ENCODE results near the gene CDC20. TPM values are rescaled to one million over a fixed set of nuclear protein-coding genes. Genes with fewer than 3 reads are reported as not detected.
A peak's percentile ranks its signal among the peaks of the same experiment; 100 is the strongest.

CDC20 gene
- polyA plus RNA-seq, 1 donor: 20.7 TPM

GRCh38 chr1:43382027-43382779, 23.4 kb downstream of the CDC20 start:
- no CpG with 5 or more reads among the region's 6 CpGs for WGBS (ENCODE audit: insufficient coverage, low lambda C conversion rate)
- H3K4me1 ChIP-seq (ENCODE audit: control insufficient read depth, insufficient read depth, low read length): no peaks in the 10 kb centered on the region
- peaks cover 50% of the 10 kb centered on the region for H3K36me3 ChIP-seq (ENCODE audit: control insufficient read depth, insufficient read depth, low read length)
- no peaks in the 10 kb centered on the region for H3K27me3 ChIP-seq (ENCODE audit: control insufficient read depth, insufficient read depth, low read length)
- no peak overlapping the region for H3K4me3 ChIP-seq (ENCODE audit: low read length)
- no peak overlapping the region for H3K27ac ChIP-seq (ENCODE audit: low read length)
- no peaks in the 10 kb centered on the region for H3K9me3 ChIP-seq (ENCODE audit: control insufficient read depth, low read depth, low read length)
- peak in 1 of 2 donors; percentile 30 for DNase-seq

GRCh38 chr1:43383449-43383848, 24.7 kb downstream of the CDC20 start:
- no peak for DNase-seq
- no peaks in the 10 kb centered on the region for H3K9me3 ChIP-seq (ENCODE audit: control insufficient read depth, low read depth, low read length)
- no peak overlapping the region for H3K4me3 ChIP-seq (ENCODE audit: low read length)
- peaks cover 57% of the 10 kb centered on the region for H3K36me3 ChIP-seq (ENCODE audit: control insufficient read depth, insufficient read depth, low read length)
- 100% methylated on average over 1 of the region's 2 CpGs for WGBS (ENCODE audit: insufficient coverage, low lambda C conversion rate)
- no peaks in the 10 kb centered on the region for H3K4me1 ChIP-seq (ENCODE audit: control insufficient read depth, insufficient read depth, low read length)
- no peak overlapping the region for H3K27ac ChIP-seq (ENCODE audit: low read length)
- H3K27me3 ChIP-seq (ENCODE audit: control insufficient read depth, insufficient read depth, low read length): no peaks in the 10 kb centered on the region

- Histone ChIP-seq H3K4me1 (ENCODE audit: control insufficient read depth, insufficient read depth, low read length) (peaks cover 3% of the 10 kb centered on the region), H3K27me3 (ENCODE audit: control insufficient read depth, insufficient read depth, low read length) (no peaks in the 10 kb centered on the region), H3K36me3 (ENCODE audit: control insufficient read depth, insufficient read depth, low read length) (peaks cover 52% of the 10 kb centered on the region)
These were observed 27.9 kb downstream of the CDC20 start for GRCh38 chr1:43386676-43387075.

GRCh38 chr1:43387976-43388599, 29.3 kb downstream of the CDC20 start:
- Histone ChIP-seq H3K9me3 (ENCODE audit: control insufficient read depth, low read depth, low read length) (no peaks in the 10 kb centered on the region), H3K27me3 (ENCODE audit: control insufficient read depth, insufficient read depth, low read length) (no peaks in the 10 kb centered on the region), H3K4me1 (ENCODE audit: control insufficient read depth, insufficient read depth, low read length) (peaks cover 3% of the 10 kb centered on the region), H3K36me3 (ENCODE audit: control insufficient read depth, insufficient read depth, low read length) (peaks cover 47% of the 10 kb centered on the region), H3K27ac (ENCODE audit: low read length) (no peak overlapping the region), H3K4me3 (ENCODE audit: low read length) (no peak overlapping the region)
- no peak for DNase-seq
- WGBS (ENCODE audit: insufficient coverage, low lambda C conversion rate): 100% methylated on average over 1 of the region's 4 CpGs

More at GRCh38 chr1:43386676-43387075, 27.9 kb downstream of the CDC20 start:
- Histone ChIP-seq H3K9me3 (ENCODE audit: control insufficient read depth, low read depth, low read length) (no peaks in the 10 kb centered on the region), H3K4me3 (ENCODE audit: low read length) (no peak overlapping the region), H3K27ac (ENCODE audit: low read length) (no peak overlapping the region)
- DNase-seq: no peak
- no CpG with 5 or more reads among the region's 6 CpGs for WGBS (ENCODE audit: insufficient coverage, low lambda C conversion rate)

GRCh38 chr1:43388613-43389012, 29.8 kb downstream of the CDC20 start:
- no peak for DNase-seq
- no peaks in the 10 kb centered on the region for H3K27me3 ChIP-seq (ENCODE audit: control insufficient read depth, insufficient read depth, low read length)
- no peak overlapping the region for H3K27ac ChIP-seq (ENCODE audit: low read length)
- H3K9me3 ChIP-seq (ENCODE audit: control insufficient read depth, low read depth, low read length): no peaks in the 10 kb centered on the region
- H3K4me1 ChIP-seq (ENCODE audit: control insufficient read depth, insufficient read depth, low read length): peaks cover 3% of the 10 kb centered on the region
- H3K36me3 ChIP-seq (ENCODE audit: control insufficient read depth, insufficient read depth, low read length): peaks cover 43% of the 10 kb centered on the region
- 19% methylated on average over 2 of the region's 3 CpGs for WGBS (ENCODE audit: insufficient coverage, low lambda C conversion rate)
- peak overlapping the region; percentile 72 for H3K4me3 ChIP-seq (ENCODE audit: low read length)

GRCh38 chr1:43389326-43390313, 30.8 kb downstream of the CDC20 start, which contains the start of the genes MED8 and SZT2:
Gene MED8, minus strand, starts transcription at chr1:43389800. Its CDS starts 36 bp downstream, at chr1:43389764.
Gene SZT2, plus strand, starts transcription at chr1:43389899. Its CDS starts 70 bp downstream, at chr1:43389969.
- no peaks in the 10 kb centered on the region for H3K27me3 ChIP-seq (ENCODE audit: control insufficient read depth, insufficient read depth, low read length)
- H3K36me3 ChIP-seq (ENCODE audit: control insufficient read depth, insufficient read depth, low read length): peaks cover 33% of the 10 kb centered on the region
- H3K27ac ChIP-seq (ENCODE audit: low read length): peak within 1 kb of the TSS; percentile 52
- peak; percentile 92 to 95 for DNase-seq
- peak within 1 kb of the TSS; percentile 72 for H3K4me3 ChIP-seq (ENCODE audit: low read length)
- WGBS (ENCODE audit: insufficient coverage, low lambda C conversion rate): 0% methylated on average over 3 of the region's 65 CpGs
- no peaks in the 10 kb centered on the region for H3K9me3 ChIP-seq (ENCODE audit: control insufficient read depth, low read depth, low read length)
- H3K4me1 ChIP-seq (ENCODE audit: control insufficient read depth, insufficient read depth, low read length): peaks cover 3% of the 10 kb centered on the region

- no peaks in the 10 kb centered on the region for H3K9me3 ChIP-seq (ENCODE audit: control insufficient read depth, low read depth, low read length)
- H3K27ac ChIP-seq (ENCODE audit: low read length): no peak overlapping the region
- H3K4me3 ChIP-seq (ENCODE audit: low read length): no peak overlapping the region
- H3K4me1 ChIP-seq (ENCODE audit: control insufficient read depth, insufficient read depth, low read length): peaks cover 3% of the 10 kb centered on the region
- no peak for DNase-seq
- H3K36me3 ChIP-seq (ENCODE audit: control insufficient read depth, insufficient read depth, low read length): peaks cover 10% of the 10 kb centered on the region
- WGBS (ENCODE audit: insufficient coverage, low lambda C conversion rate): 60% methylated on average over 1 of the region's 3 CpGs
- H3K27me3 ChIP-seq (ENCODE audit: control insufficient read depth, insufficient read depth, low read length): no peaks in the 10 kb centered on the region
These were observed 33.9 kb downstream of the CDC20 start for GRCh38 chr1:43392702-43393101.

GRCh38 chr1:43395523-43395922, 36.7 kb downstream of the CDC20 start:
- H3K9me3 ChIP-seq (ENCODE audit: control insufficient read depth, low read depth, low read length): no peaks in the 10 kb centered on the region
- H3K27ac ChIP-seq (ENCODE audit: low read length): no peak overlapping the region
- H3K36me3 ChIP-seq (ENCODE audit: control insufficient read depth, insufficient read depth, low read length): peaks cover 8% of the 10 kb centered on the region
- H3K4me1 ChIP-seq (ENCODE audit: control insufficient read depth, insufficient read depth, low read length): no peaks in the 10 kb centered on the region
- H3K4me3 ChIP-seq (ENCODE audit: low read length): no peak overlapping the region
- no peak for DNase-seq
- H3K27me3 ChIP-seq (ENCODE audit: control insufficient read depth, insufficient read depth, low read length): no peaks in the 10 kb centered on the region
- no CpG with 5 or more reads among the region's 4 CpGs for WGBS (ENCODE audit: insufficient coverage, low lambda C conversion rate)

GRCh38 chr1:43396059-43396458, 37.3 kb downstream of the CDC20 start:
- H3K36me3 ChIP-seq (ENCODE audit: control insufficient read depth, insufficient read depth, low read length): peaks cover 8% of the 10 kb centered on the region
- no peaks in the 10 kb centered on the region for H3K27me3 ChIP-seq (ENCODE audit: control insufficient read depth, insufficient read depth, low read length)
- H3K27ac ChIP-seq (ENCODE audit: low read length): no peak overlapping the region
- H3K4me1 ChIP-seq (ENCODE audit: control insufficient read depth, insufficient read depth, low read length): no peaks in the 10 kb centered on the region
- no peak overlapping the region for H3K4me3 ChIP-seq (ENCODE audit: low read length)
- WGBS (ENCODE audit: insufficient coverage, low lambda C conversion rate): no CpG with 5 or more reads among the region's 1 CpG
- no peaks in the 10 kb centered on the region for H3K9me3 ChIP-seq (ENCODE audit: control insufficient read depth, low read depth, low read length)
- DNase-seq: no peak

- no peak for DNase-seq
- Histone ChIP-seq H3K36me3 (ENCODE audit: control insufficient read depth, insufficient read depth, low read length) (peaks cover 10% of the 10 kb centered on the region), H3K4me3 (ENCODE audit: low read length) (no peak overlapping the region), H3K27me3 (ENCODE audit: control insufficient read depth, insufficient read depth, low read length) (no peaks in the 10 kb centered on the region), H3K4me1 (ENCODE audit: control insufficient read depth, insufficient read depth, low read length) (no peaks in the 10 kb centered on the region), H3K27ac (ENCODE audit: low read length) (no peak overlapping the region), H3K9me3 (ENCODE audit: control insufficient read depth, low read depth, low read length) (no peaks in the 10 kb centered on the region)
- no CpG with 5 or more reads among the region's 3 CpGs for WGBS (ENCODE audit: insufficient coverage, low lambda C conversion rate)
These were observed 39.4 kb downstream of the CDC20 start for GRCh38 chr1:43398227-43398626.
